ENCODE results near the gene OSBPL9. TPM values are rescaled to one million over a fixed set of nuclear protein-coding genes. Genes with fewer than 3 reads are reported as not detected.

The OSBPL9 gene, protein sequence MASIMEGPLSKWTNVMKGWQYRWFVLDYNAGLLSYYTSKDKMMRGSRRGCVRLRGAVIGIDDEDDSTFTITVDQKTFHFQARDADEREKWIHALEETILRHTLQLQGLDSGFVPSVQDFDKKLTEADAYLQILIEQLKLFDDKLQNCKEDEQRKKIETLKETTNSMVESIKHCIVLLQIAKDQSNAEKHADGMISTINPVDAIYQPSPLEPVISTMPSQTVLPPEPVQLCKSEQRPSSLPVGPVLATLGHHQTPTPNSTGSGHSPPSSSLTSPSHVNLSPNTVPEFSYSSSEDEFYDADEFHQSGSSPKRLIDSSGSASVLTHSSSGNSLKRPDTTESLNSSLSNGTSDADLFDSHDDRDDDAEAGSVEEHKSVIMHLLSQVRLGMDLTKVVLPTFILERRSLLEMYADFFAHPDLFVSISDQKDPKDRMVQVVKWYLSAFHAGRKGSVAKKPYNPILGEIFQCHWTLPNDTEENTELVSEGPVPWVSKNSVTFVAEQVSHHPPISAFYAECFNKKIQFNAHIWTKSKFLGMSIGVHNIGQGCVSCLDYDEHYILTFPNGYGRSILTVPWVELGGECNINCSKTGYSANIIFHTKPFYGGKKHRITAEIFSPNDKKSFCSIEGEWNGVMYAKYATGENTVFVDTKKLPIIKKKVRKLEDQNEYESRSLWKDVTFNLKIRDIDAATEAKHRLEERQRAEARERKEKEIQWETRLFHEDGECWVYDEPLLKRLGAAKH
- total RNA-seq, result 66.7 and 79.1 TPM in 2 replicates

DNA sequence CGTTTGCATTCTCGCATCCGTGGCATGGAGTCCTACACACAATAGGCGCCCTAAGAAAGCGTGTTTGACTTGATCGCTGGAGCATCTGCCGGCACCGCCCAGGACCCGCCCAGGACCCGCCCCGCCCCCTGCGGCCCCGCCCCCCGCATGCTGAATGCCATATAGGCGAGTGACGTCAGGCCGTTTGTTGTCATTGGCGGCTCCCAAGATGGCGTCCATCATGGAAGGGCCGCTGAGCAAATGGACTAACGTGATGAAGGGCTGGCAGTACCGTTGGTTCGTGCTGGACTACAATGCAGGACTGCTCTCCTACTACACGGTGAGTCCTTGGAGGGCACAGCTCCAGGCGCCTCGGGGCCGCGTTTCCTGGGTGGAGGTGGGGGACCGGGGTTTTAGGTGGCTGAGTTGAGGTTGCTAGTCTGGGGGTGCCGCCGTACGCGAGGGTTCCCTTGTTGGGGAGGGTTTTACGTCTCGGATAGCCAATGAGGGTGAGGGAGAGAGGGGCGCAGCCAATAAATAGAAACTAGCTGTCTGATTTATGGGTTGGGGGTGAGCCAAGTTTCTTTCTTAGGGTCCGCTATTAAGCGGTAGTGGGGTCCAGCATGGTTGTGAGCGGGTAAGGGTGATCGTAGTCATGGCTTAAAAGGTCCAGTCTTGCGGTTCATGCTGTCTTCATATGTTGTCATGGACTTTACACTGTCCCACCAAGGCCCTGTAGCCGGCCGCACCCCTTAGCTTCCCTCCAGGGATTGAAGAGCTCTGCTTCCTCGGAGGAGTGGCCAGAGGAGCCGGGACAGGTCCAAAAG, at the start of gene OSBPL9:
Gene OSBPL9 (plus strand): TSS at position 190 of the 806 bp plus-strand sequence. CDS start 19 bp downstream, at position 209.

Other genes starting within 250 kb of the OSBPL9 start
- gene EPS15, start 97.8 kb upstream of the OSBPL9 start, total RNA-seq, result 56.6 and 79.1 TPM in 2 replicates

Data from smooth muscle cell of trachea (primary cell).